Islet precursor cell (in vitro differentiated cells): ENCODE results near the gene TRAM2.
A peak's percentile ranks its signal among the peaks of the same experiment; 100 is the strongest.

Source experiments
- DNase-seq: peaks from one replicate; pipeline ENCODE4 v3.0.0-alpha.2; 2018

TRAM2 gene

DNA sequence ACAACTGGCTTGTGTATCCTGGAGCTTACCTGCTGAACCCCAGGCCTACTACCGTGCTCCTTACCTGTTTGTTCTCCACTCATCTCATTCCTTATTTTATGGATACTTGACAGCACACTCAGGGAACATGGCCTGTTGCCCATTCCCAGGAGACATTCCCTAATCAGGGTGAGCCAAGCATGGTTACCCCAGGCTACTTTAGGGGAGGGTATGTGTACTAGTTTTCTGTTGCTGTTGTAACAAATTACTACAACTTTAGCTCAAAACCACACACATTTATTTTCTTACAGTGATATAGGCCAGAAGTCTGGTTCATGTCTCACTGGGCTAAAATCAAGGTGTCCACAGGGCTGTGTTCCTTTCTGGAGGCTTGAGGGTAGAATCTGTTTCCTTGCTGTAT is 15.0 kb upstream of the TRAM2 start:
- DNase-seq: no peak

DNA sequence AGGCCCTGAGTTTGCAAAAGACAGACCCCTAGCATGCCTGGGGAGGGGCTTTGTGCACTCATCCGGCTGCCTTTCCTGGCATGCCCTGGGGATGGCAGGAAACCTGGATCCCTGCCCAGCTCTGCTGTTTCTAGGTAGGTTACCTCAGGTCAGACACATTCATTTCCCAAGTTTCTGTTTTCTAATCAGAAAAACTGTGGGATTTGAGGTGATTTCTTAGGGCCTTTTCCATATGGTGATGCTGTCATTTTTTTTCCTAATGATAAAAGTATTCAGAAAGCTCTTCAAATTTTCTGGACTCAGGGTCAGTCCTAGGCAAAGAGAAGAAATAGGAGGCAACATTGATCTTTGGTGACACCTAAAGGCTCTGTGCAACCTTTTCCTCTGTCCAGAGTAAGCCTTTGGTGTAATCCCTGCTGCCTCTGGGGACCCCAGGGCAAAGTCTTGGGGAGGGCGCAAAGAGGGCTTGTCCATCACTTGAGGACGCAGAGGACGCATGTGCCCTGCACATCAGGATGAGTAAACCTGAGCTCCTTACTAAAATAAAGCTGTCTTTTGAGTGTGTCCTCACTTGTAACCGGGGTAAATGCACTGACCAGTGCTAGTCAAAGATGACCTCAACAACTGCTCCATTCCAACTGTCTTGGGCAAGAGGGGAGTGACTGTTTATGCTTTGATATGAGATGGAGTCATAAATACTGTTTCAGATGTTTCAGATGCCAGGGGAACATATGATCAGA is 13.5 kb upstream of the TRAM2 start:
- DNase-seq: no peak

DNA sequence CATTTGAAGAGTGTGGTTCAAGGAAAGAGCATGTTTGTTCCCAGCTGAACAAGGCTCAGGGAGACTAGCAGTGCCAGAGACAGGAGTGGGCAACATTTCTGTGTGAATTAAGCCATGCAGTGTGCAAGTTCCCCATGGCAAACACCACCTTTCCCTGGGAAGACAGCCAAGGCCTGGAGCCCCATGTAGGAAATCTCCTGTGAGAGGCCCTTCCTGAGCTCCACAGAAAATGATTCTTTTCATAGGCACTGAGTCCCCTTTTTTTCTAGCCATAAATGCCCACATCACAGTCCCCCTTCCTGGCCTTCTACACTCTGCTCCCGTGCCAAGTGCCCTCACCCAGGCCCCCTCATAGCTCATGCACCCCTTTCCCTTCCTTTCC is 11.8 kb upstream of the TRAM2 start:
- DNase-seq: no peak

DNA sequence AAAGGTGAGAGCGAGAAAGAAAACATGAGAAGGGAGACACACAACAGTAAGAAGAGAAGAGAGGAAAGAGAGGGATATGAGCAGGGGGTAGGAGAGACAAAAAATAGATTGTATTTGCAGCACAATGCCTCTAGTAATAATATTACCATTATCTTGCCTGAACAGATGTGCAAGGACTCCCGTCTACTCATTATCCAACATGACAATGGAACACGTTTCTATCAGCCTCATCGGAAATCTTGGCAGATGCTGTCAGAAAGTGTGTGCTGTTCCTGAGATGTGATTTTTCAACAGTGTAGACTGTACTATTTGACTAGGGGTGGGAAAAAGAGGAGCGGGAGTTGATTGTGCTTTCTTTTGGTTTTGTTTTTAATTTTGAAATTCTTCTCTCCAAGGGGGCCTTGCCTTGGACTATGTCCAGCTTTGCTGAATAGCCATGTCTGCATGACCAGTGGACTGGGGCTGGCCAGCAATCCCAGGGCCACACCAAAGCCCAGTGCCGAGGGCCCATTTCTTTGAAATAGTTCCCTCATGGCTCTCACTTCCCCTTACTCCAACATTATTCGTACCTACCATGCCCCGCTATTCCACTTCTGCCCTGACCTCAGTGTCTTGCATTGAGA is 11.3 kb upstream of the TRAM2 start:
- DNase-seq: no peak

DNA sequence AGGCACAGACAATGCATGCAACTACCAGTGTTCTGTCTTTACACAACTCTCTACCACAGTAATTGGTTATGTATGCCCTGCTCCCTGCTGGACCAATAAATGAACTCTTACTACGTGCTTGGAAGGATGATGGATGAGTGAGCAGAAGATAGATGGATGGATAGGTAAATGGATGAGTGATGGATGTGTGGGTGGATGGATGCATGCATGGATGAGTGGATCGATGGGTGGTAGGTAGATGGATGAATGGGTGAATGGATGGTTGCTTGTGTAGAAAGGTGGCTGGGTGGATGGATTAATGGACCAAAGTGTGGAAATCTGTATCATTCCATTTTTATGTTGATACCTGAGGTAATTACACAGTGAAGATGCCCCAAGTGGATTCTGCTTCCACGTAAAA is 10.1 kb upstream of the TRAM2 start:
- no peak for DNase-seq

DNA sequence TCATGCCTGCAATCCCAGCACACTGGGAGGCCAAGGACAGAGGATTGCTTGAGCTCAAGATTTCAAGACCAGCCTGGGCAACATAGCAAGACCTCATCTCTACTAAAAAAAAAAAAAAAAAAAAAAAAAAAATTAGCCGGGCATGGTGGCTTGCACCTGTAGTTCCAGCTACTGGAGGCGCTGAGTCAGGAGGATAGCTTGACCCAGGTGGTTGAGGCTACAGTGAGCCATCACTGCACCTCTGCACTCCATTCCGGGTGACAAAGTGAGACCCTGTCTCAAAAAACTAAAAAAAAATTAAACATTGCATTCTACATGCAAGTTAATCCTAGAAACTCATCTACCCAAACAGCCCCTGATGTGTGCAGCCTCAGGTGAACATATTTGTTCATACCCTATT is 7.3 kb upstream of the TRAM2 start:
- no peak for DNase-seq

DNA sequence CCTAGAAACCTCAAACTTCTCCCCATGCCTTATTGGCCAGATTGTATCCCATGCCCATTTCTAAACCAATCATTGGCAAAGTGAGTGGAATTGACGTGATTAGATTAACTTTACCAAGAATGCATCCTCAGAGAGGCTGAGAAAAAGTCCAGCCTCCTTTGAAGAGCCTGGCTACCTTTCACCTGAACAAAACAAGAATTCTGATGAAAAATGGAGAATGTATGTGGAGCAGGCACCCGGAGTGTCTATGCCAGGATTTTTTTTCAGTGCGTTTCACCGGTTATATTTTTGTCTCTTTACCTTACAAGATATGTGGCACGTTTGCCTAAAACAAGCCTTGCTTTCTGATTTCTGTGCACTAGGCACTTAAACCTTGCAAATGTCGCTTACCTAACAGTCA is 6.1 kb upstream of the TRAM2 start:
- DNase-seq: no peak

DNA sequence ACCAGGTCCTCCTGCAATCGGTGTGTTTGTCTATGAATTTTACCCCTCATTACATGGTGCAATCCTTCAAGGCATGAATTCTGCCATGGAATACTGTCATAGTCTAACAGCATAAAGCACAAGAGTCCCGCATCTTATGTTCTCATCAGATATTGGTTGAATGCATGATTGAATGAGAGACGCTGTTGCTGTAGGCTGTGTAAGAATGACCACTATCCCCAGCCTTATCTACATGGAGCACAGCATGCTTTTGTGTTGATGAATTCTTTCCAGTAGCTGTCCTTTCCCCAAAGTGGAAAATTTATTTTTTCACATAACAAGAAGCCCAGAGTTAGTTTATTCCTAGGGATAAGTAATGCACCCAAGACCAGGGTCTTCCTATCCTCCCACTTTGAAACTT is 5.6 kb upstream of the TRAM2 start:
- no peak for DNase-seq

DNA sequence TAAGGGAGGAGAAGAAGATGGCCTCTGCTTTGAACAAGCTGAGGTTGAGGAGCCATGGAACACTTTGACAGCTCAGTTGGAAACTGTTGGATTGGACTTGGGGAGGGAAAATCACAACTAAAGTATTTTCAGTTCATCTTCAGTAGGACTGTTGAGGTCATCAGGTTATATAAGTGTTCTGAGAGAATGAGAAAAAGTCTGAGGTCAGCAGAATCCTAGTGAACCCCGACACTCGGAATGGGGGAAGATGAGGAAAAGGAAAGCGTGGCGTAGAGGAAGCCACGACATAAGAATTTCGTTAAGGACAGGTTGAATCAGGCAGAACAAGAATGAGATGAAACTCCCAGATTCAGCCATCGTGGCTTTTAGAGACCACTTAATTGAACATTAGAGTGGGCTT is 4.0 kb upstream of the TRAM2 start:
- no peak for DNase-seq

DNA sequence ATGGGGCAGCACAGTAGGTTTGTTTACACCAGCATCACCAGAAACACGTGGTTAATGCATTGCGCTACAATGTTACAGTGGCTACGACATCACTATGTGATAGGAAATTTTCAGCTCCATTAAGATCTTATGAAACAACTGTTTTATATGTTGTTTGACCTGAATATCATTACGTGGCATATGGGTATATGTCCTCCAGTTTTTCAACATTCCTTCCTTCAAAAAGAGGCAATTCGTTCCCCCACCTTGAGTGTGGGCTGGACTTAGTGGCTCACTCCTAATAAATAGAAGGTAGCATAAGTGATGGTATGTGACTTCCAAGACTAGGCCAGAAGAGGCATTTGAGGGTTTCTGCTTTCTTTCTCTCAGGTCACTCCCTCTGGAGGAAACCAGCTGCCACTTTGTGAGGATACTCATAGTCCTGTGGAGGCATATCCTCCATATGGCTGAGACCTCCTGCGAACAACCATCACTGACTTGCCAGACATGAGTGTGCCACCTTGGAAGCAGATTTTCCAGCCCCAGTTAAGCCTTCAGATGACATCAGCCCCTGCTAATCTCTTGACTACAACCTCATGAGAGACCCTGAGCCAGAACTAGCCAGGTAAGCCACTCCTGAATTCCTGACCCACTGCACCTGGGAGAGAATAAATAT is 2.3 kb upstream of the TRAM2 start:
- DNase-seq: no peak

DNA sequence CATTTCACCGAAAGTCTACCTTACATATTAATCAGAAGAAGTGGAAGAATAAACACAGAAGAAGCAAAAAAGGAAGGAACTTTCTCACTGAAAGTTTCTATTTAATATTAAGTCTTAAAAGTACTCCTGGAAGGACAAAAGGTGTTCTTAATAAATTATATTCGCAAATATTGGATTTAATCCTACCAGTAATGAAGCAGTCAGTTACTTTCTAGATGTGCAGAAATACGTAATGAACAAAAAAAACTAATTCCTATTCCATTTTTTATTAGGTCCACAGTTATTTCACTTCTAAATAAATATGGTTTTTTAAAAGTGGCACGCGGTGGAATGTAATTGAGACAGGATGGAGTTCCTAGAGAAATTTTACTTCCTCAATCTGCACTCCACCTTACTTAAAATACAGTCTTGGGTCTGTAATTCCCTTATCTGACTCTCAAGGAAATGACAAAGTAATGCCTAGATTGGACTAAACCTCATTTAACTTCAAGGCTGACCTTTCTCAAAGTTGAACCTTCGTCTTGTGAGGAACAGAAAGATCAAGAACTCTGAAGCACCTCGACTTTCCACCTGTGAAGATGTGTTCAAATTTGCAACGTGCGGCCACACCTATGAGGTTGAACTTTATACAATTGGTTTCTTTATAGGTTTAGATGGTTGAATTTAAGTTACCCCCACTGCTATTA is 1.1 kb upstream of the TRAM2 start:
- no peak for DNase-seq

DNA sequence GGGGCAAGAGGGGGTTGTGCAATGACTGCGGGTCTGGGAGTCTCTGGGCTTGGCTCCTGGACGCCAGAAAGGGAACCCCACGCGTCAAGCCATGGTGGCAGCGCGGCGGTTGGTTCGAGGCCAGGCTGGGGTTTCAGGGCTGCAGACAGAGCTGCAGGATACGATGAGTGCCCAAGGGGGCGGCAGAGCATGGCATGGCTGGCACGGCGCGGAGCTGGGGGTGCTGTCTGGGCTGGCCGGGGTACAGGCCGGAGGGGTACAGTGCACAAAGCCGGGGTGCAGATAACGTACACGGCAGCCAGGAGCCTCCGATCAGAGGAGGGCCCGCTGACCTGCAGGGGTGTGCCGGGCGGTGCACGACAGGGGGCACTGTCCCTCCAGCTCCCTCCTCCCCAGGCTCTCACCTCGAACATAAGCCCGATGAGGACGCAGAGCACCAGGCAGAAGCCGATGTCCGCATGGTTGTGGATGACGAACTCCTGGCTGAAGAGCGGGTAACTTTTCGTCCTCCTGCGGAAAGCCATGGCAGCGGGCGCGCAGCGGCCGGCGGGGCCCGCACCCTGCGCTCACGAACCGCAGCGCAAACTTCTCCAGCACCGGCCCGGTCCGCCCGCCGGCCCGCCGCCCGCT is 353 bp downstream of the TRAM2 start:
- DNase-seq: peak; percentile 88

DNA sequence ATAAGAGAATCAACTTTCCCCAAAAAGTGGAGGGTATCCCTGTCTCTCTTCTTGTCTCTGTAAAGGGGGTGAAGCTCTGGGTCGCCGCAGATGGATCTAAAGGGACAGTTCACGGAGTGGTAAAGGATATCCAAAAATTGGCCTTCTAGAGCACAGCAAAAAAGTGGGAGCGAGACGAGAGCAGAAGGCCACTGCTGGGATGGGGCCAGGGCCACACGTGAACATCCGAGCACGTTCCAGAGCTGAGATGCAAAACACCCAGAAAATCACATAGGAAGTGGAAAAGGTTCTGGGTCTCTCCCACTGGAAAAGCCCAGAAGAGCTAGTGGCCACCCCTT is 837 bp downstream of the TRAM2 start:
- DNase-seq: no peak

DNA sequence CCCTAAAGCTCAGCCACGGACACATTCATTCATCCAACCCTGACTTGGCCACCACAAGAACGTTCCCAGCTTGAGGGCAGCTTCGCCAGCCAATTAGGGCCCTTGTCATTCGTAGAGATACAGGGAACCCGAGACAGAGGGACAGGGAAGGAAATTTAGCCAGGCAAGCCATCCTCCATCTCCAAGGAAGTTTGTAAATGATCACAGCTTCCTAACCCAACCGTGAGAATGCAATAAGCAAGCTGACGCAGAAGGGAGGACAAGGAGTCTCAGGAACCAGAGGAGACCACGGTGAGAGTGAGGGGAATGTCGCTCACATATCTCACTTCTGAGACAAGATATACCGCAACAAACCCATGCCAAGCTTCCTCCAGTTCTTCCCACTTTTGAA is 1.4 kb downstream of the TRAM2 start:
- DNase-seq: peak; percentile 54

DNA sequence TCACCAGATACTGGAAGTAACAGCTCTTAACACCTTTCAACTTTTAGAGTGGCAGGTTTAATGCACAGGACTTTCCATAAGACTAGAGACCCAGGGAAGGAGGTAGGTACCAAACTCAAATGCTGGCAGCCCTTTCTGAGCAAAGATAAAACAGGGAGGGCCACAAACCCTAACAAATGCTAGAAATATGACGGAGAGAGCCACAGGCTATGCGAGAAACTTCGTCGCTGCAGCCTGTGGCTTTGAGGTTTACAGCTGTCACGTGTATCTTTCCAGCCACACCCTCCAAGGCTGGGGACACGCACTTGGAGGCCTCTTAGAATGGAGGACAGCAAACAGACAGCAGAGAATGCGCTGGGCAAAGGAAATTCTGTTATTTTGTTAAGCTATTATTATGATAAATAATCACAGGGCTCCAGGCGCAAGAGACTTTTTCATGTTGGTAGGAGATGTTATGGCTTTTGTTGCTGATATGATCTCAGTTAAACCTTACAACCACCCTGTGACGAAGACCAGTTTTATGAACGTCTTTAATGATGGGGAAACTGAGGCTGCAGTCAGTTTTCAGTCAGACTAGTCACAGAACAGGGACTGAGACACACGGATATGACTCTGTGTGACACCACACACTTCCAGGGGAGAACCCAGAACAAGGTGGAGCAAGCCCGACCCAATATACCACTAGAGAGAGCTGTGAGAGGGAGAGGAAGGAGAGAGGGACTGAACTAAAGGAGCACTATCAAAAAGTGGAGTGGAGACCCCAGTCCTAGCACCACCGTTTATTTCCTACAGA is 2.0 kb downstream of the TRAM2 start:
- DNase-seq: peak; percentile 73

DNA sequence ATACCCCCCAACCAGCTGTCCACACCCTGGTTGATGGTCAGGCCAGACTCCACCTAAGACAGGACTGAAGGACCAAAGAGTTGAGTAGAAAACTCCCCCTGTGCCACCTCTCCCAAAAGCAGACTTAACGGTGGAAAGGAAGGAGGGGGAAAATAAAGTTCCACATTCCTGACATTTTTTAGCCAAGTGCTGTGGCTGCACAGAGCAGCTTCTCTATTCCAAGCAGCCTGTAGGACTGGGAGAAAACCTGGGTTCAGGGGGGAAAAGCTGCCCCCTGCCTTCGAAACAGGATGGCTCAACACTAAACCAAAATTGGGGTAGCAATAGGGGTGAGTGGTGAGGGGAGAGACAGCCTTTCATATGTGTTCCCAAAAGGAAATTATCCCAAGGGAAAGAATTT is 3.6 kb downstream of the TRAM2 start:
- DNase-seq: peak; percentile 67

DNA sequence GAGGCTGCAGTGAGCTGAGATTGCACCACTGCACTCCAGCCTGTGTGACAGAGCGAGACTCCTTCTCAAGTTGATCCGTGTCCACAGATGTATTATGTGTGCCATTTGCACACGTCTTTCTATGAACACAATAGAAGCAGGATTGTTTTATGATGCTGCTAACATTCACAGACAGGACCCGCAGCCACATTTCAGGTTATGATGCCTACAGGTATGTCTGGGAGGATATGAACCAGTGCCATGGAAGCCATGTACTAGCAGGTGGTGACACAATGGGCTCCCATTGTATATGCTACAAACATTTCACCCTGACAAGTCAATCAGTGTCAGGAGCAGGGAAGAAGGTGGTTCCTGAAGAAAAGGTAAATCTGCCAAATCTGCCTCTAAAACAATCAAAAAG is 4.3 kb downstream of the TRAM2 start:
- no peak for DNase-seq

DNA sequence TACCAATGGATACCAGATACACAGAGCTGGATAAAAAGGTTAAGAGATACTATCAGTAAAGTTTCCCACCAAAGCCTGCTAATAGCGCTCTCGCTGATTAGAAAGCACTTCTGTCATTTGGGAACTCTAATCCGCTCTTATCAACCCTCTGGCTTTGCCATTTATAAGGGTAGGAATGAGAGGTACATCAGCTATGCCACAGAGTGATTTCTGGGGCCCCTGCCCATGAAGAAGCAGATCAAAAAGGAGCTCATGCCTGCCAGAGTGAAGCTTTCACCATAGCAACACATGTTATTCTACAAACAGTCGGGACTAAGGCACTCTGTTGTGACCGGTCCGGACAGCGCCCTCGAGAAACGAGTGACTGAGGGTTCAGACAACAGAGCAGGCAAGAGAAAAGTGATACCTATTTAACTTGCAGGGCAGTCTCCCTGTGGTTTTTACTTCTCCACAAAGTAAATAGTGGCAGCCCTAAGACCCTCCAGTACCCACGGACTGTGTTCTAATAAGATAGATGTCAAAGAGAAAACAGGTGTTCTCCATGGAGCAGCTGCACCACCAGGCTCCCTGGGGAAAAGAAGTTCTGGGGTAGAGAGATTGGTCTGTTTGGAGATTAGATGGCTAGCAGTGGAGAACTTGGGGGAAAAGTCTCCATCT is 5.6 kb downstream of the TRAM2 start:
- DNase-seq: peak; percentile 84

DNA sequence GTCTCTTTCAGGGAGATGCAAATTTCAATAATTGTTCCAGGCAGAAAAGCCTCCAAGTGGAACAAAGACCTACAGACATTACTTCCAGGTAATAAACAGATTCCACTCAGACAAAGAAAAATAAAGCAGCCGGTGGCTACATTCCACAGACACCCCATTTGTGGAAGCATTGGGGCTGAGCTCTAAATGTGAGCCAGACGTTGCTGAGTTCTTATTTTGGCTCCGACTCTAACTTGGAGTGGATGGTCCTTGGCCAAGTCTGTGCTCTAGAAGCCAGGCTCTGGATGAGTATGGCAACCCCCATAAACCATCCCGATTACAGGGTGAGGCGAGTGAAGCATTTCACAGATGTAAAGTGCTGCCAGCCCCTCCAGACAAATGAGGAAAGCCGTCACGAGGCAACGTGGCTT is 6.6 kb downstream of the TRAM2 start:
- DNase-seq: no peak

DNA sequence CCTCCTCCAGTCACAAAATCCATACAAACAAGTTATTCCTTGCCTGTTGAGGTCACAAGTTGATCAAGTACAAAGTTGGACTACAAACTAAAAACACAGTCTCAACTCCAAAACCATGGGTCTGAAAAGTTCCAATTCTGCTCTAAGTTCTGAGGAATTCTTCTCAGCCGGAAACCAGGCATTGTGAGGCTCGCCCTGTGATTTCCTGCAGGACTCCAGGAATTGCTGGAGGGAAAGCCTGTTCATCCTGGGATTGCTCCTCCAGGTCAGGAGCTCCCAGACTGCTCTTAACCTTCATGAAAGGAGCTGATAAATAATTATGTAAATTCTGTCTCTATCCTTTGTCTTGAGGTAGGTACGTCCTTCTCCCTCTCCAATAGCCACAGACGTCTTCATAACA is 8.5 kb downstream of the TRAM2 start:
- peak; percentile 78 for DNase-seq

DNA sequence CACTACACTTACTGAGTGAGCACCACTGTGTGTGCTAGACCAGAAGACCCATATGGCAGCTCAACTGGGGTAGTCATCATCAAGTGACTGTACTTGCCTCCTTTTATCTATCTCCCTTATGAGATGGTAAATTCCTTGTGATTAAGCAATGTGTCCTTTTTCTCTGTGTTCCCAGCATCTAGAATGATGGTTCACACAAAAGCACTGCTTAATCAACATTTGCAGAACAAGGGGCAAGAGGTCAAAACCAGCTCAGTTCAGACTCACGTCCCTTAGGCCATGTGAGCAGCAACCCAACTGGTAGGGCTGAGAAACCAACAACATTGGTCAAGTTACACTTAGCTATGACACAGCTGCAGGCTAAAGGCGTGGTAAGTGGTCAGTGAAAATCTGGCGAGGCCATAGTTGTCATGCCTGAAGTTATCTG is 10.0 kb downstream of the TRAM2 start:
- DNase-seq: peak; percentile 84

DNA sequence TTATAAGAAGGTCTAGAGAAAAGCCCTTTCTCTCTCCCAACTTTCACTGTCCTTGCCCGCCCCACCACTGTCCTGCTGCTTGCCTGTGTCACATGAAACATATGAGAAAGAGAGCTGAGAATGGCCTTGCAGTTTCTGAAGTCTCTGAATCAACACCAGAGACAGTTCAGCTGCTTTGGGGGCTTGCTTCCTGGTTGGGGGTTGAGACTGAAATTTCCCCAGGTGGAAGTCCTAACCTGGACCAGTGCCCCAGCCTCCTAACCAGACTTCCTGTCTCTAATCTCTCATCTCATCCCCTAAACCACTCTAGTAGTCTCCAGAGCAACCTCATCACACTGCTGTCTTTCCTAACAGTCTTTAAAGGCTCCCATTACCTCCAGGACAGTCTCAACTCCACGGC is 10.7 kb downstream of the TRAM2 start:
- DNase-seq: no peak
